A673 (cell line): ENCODE data around the gene ACAT2. TPM values are rescaled to one million over a fixed set of nuclear protein-coding genes. Genes with fewer than 3 reads are reported as not detected.
"Not testable (repeated sequence)": the region's sequence is repeated elsewhere in the genome, so short reads cannot be mapped to it uniquely, and the experiment has no call there.

Experiments
- BruUV-seq: library from RNA; stranded (reverse); fragments of 400-500 nt; replicated peaks from 2 replicates; lab custom pipeline; 2021; lab: Mats Ljungman, UMichigan
- CTCF ChIA-PET: fragments of 300-600 bp; sonication (Branson Sonifier 250); formaldehyde crosslinking; loops from one replicate; lab custom pipeline; 2022; ENCODE audit warnings: antibody characterized with exemption; lab: Charles Lee
- POLR2A ChIA-PET: fragments of 300-600 bp; sonication (Branson Sonifier 250); formaldehyde crosslinking; loops from one replicate; lab custom pipeline; 2022; ENCODE audit warnings: antibody characterized with exemption; ENCODE audit not compliant: low non-redundant PET; lab: Charles Lee
- DNase-seq: peaks from one replicate; pipeline ENCODE4 v3.0.0-alpha.2; 2015; ENCODE audit warnings: low spot score
- H3K27ac ChIP-seq: fragments of 200-600 bp; sonication (generic); 2 replicates; pipeline ENCODE4 v1.5.1; 2016; ENCODE audit warnings: mixed run types, low read depth, mild to moderate bottlenecking, mixed read lengths, antibody characterized with exemption, low read length; ENCODE audit not compliant: poor library complexity, severe bottlenecking
- H3K27me3 ChIP-seq: fragments of 200-600 bp; sonication (generic); replicated peaks from 2 replicates; pipeline ENCODE4 v1.6.1; 2017; ENCODE audit warnings: mixed run types, low read depth, mild to moderate bottlenecking, mixed read lengths, antibody characterized with exemption, low read length; ENCODE audit not compliant: insufficient read depth, poor library complexity
- H3K36me3 ChIP-seq: fragments of 200-600 bp; sonication (generic); 2 replicates; pipeline ENCODE4 v1.6.1; 2016; ENCODE audit warnings: mixed run types, mild to moderate bottlenecking, mixed read lengths, antibody characterized with exemption, low read length; ENCODE audit not compliant: insufficient read depth, poor library complexity, severe bottlenecking
- H3K4me1 ChIP-seq: fragments of 200-600 bp; sonication (generic); 2 replicates; pipeline ENCODE4 v1.6.1; 2017; ENCODE audit warnings: mixed run types, mild to moderate bottlenecking, mixed read lengths, antibody characterized with exemption, low read length; ENCODE audit not compliant: insufficient read depth, poor library complexity, severe bottlenecking
- H3K4me3 ChIP-seq: fragments of 200-600 bp; sonication (generic); 2 replicates; pipeline ENCODE4 v1.5.1; 2016; ENCODE audit warnings: low read depth, mixed run types, mild to moderate bottlenecking, mixed read lengths, low read length; ENCODE audit not compliant: poor library complexity, severe bottlenecking
- H3K9me3 ChIP-seq: fragments of 200-600 bp; sonication (generic); 2 replicates; pipeline ENCODE4 v1.6.1; 2016; ENCODE audit warnings: mixed run types, low read depth, mild to moderate bottlenecking, mixed read lengths, antibody characterized with exemption, low read length; ENCODE audit not compliant: poor library complexity, severe bottlenecking
- CTCF ChIP-seq: fragments of 300-800, 200-600 bp; sonication (generic); conservative IDR thresholded peaks from 2 replicates; pipeline ENCODE4 v1.5.1; 2017; ENCODE audit warnings: low read depth, mild to moderate bottlenecking, antibody characterized with exemption, low read length, moderate library complexity, mixed read lengths
- EZH2 ChIP-seq: fragments of 200-600 bp; sonication (generic); IDR thresholded peaks from 2 replicates; pipeline ENCODE4 v1.6.1; 2017; ENCODE audit warnings: borderline replicate concordance, low read depth, mild to moderate bottlenecking, mixed read lengths, antibody characterized with exemption, low read length; ENCODE audit not compliant: poor library complexity, severe bottlenecking
- intact Hi-C: fragments of 100-400 bp; cut with micrococcal nuclease; formaldehyde crosslinking; loops from one replicate; pipeline ENCODE4 v1.10.0; 2022; ENCODE audit not compliant: unreplicated experiment
- total RNA-seq: library from RNA; stranded (reverse); gene quantifications from 2 replicates; pipeline ENCODE4 v1.2.3, GENCODE V29; 2021

ACAT2 gene
- total RNA-seq, 1 experiment from 2014 or later, result 250 TPM

- CTCF ChIA-PET, result no interaction called here
- Histone ChIP-seq H3K4me3 (no peak overlapping the region), H3K27ac (no peak overlapping the region), H3K4me1 (no peaks in the 10 kb centered on the region), H3K36me3 (no peaks in the 10 kb centered on the region), H3K27me3 (no peaks in the 10 kb centered on the region), H3K9me3 (no peaks in the 10 kb centered on the region)
- POLR2A ChIA-PET, result no interaction called here
- no TSS peak for BruUV-seq
- TF ChIP-seq EZH2 (no peak), CTCF (no peak)
- no peak for DNase-seq
- intact Hi-C loops, result no loop called here
Observed at GRCh38 chr6:159821726-159822125, 59.9 kb downstream of the ACAT2 start.

GRCh38 chr6:159823953-159824352 lies 62.1 kb downstream of the ACAT2 start:
- no peaks in the 10 kb centered on the region for H3K9me3 ChIP-seq
- no peak overlapping the region for H3K27ac ChIP-seq
- H3K27me3 ChIP-seq, result no peaks in the 10 kb centered on the region
- ChIA-PET CTCF (no interaction called here), POLR2A (no interaction called here)
- no peak for DNase-seq
- intact Hi-C loops, result no loop called here
- TF ChIP-seq EZH2 (no peak), CTCF (no peak)
- H3K4me1 ChIP-seq, result peaks cover 3% of the 10 kb centered on the region
- H3K36me3 ChIP-seq, result no peaks in the 10 kb centered on the region
- BruUV-seq, result no TSS peak
- H3K4me3 ChIP-seq, result no peak overlapping the region

GRCh38 chr6:159824690-159825089 lies 62.8 kb downstream of the ACAT2 start:
- H3K4me1 ChIP-seq, result peaks cover 10% of the 10 kb centered on the region
- H3K4me3 ChIP-seq, H3K36me3 ChIP-seq, H3K27ac ChIP-seq, intact Hi-C loops, BruUV-seq, DNase-seq, H3K27me3 ChIP-seq, CTCF ChIA-PET, POLR2A ChIA-PET, H3K9me3 ChIP-seq: not testable (repeated sequence)

GRCh38 chr6:159826004-159826403 lies 64.2 kb downstream of the ACAT2 start:
- BruUV-seq, result no TSS peak
- no peak for DNase-seq
- CTCF ChIA-PET, result no interaction called here
- H3K27ac ChIP-seq, result no peak overlapping the region
- TF ChIP-seq CTCF (no peak), EZH2 (no peak)
- H3K9me3 ChIP-seq, result no peaks in the 10 kb centered on the region
- peaks cover 23% of the 10 kb centered on the region for H3K4me1 ChIP-seq
- H3K4me3 ChIP-seq, result no peak overlapping the region
- H3K36me3 ChIP-seq, result no peaks in the 10 kb centered on the region
- H3K27me3 ChIP-seq, result no peaks in the 10 kb centered on the region
- intact Hi-C loops, result no loop called here
- POLR2A ChIA-PET, result no interaction called here
